HEK293 (cell line): ENCODE measurements around the gene FAM83E.

ENCODE experiments used
- CTCF ChIP-seq: fragments of 450-650 bp; formaldehyde crosslinking; IDR thresholded peaks from 2 replicates; pipeline ENCODE4 v1.5.1; 2016; ENCODE audit warnings: missing biosample characterization, missing genetic modification characterization
- GLIS1 ChIP-seq: fragments of 450-650 bp; formaldehyde crosslinking; IDR thresholded peaks from 2 replicates; pipeline ENCODE4 v1.5.1; 2016; ENCODE audit warnings: missing biosample characterization, missing genetic modification characterization
- RBAK ChIP-seq: fragments of 450-650 bp; formaldehyde crosslinking; IDR thresholded peaks from 2 replicates; pipeline ENCODE4 v1.5.1; 2016; ENCODE audit warnings: missing biosample characterization, missing genetic modification characterization
- REPIN1 ChIP-seq: fragments of 450-650 bp; formaldehyde crosslinking; IDR thresholded peaks from 2 replicates; pipeline ENCODE4 v1.5.1; 2017; ENCODE audit warnings: missing biosample characterization, missing genetic modification characterization, low read depth
- SP7 ChIP-seq: fragments of 450-650 bp; formaldehyde crosslinking; IDR thresholded peaks from 2 replicates; pipeline ENCODE4 v1.5.1; 2016; ENCODE audit warnings: missing biosample characterization, missing genetic modification characterization
- TSHZ1 ChIP-seq: fragments of 450-650 bp; formaldehyde crosslinking; IDR thresholded peaks from 2 replicates; pipeline ENCODE4 v1.5.1; 2016; ENCODE audit warnings: missing biosample characterization, missing genetic modification characterization, borderline replicate concordance
- ZBTB10 ChIP-seq: fragments of 450-650 bp; formaldehyde crosslinking; IDR thresholded peaks from 2 replicates; pipeline ENCODE4 v1.5.1; 2016; ENCODE audit warnings: missing biosample characterization, missing genetic modification characterization
- ZBTB26 ChIP-seq: fragments of 450-650 bp; formaldehyde crosslinking; optimal IDR thresholded peaks from 2 replicates; pipeline ENCODE3; 2016; ENCODE audit warnings: missing biosample characterization, mild to moderate bottlenecking, missing genetic modification characterization
- ZBTB44 ChIP-seq: fragments of 450-650 bp; IDR thresholded peaks from 2 replicates; pipeline ENCODE4 v1.5.1; 2018; ENCODE audit warnings: missing biosample characterization, mild to moderate bottlenecking, missing genetic modification characterization
- ZBTB49 ChIP-seq: fragments of 450-650 bp; formaldehyde crosslinking; IDR thresholded peaks from 2 replicates; pipeline ENCODE4 v1.5.1; 2016; ENCODE audit warnings: missing biosample characterization, missing genetic modification characterization, low read depth
- ZFP3 ChIP-seq: fragments of 450-650 bp; formaldehyde crosslinking; IDR thresholded peaks from 2 replicates; pipeline ENCODE4 v1.5.1; 2016; ENCODE audit warnings: low read depth, missing biosample characterization, missing genetic modification characterization
- ZFP69B ChIP-seq: fragments of 450-650 bp; formaldehyde crosslinking; IDR thresholded peaks from 2 replicates; pipeline ENCODE4 v1.5.1; 2016; ENCODE audit warnings: missing biosample characterization, missing genetic modification characterization
- ZNF121 ChIP-seq: fragments of 450-650 bp; formaldehyde crosslinking; IDR thresholded peaks from 2 replicates; pipeline ENCODE4 v1.5.1; 2016; ENCODE audit warnings: missing biosample characterization, missing genetic modification characterization
- ZNF2 ChIP-seq: fragments of 450-650 bp; formaldehyde crosslinking; IDR thresholded peaks from 2 replicates; pipeline ENCODE4 v1.5.1; 2016; ENCODE audit warnings: missing biosample characterization, missing genetic modification characterization
- ZNF211 ChIP-seq: fragments of 450-650 bp; formaldehyde crosslinking; IDR thresholded peaks from 2 replicates; pipeline ENCODE4 v1.5.1; 2016; ENCODE audit warnings: low read depth, missing biosample characterization, missing genetic modification characterization
- ZNF23 ChIP-seq: fragments of 450-650 bp; formaldehyde crosslinking; IDR thresholded peaks from 2 replicates; pipeline ENCODE4 v1.5.1; 2016; ENCODE audit warnings: missing biosample characterization, missing genetic modification characterization, borderline replicate concordance
- ZNF366 ChIP-seq: fragments of 450-650 bp; formaldehyde crosslinking; conservative IDR thresholded peaks from 2 replicates; pipeline ENCODE4 v1.5.1; 2016; ENCODE audit warnings: missing biosample characterization, missing genetic modification characterization
- ZNF391 ChIP-seq: fragments of 450-650 bp; formaldehyde crosslinking; IDR thresholded peaks from 2 replicates; pipeline ENCODE4 v1.5.1; 2016; ENCODE audit warnings: low read depth, missing biosample characterization, missing genetic modification characterization, borderline replicate concordance
- ZNF416 ChIP-seq: fragments of 450-650 bp; formaldehyde crosslinking; IDR thresholded peaks from 2 replicates; pipeline ENCODE4 v1.5.1; 2016; ENCODE audit warnings: missing biosample characterization, missing genetic modification characterization
- ZNF433 ChIP-seq: fragments of 450-650 bp; formaldehyde crosslinking; IDR thresholded peaks from 2 replicates; pipeline ENCODE4 v1.5.1; 2016; ENCODE audit warnings: missing biosample characterization, missing genetic modification characterization, low read depth
- ZNF501 ChIP-seq: fragments of 450-650 bp; formaldehyde crosslinking; IDR thresholded peaks from 2 replicates; pipeline ENCODE4 v1.5.1; 2016; ENCODE audit warnings: missing biosample characterization, missing genetic modification characterization
- ZNF585B ChIP-seq: fragments of 450-650 bp; formaldehyde crosslinking; IDR thresholded peaks from 2 replicates; pipeline ENCODE4 v1.5.1; 2016; ENCODE audit warnings: missing biosample characterization, missing genetic modification characterization
- ZNF600 ChIP-seq: fragments of 450-650 bp; formaldehyde crosslinking; IDR thresholded peaks from 2 replicates; pipeline ENCODE4 v1.5.1; 2016; ENCODE audit warnings: missing biosample characterization, missing genetic modification characterization
- ZNF670 ChIP-seq: fragments of 450-650 bp; formaldehyde crosslinking; IDR thresholded peaks from 2 replicates; pipeline ENCODE4 v1.5.1; 2016; ENCODE audit warnings: missing biosample characterization, missing genetic modification characterization, low read depth
- ZNF707 ChIP-seq: fragments of 450-650 bp; formaldehyde crosslinking; IDR thresholded peaks from 2 replicates; pipeline ENCODE4 v1.5.1; 2016; ENCODE audit warnings: missing biosample characterization, missing genetic modification characterization

FAM83E gene

GRCh38 chr19:48637948-48638830, 23.3 kb upstream of the FAM83E start (continued):
- TF ChIP-seq ZNF670 (tag by site-specific recombination) = no peak
- TF ChIP-seq ZNF366 (tag by site-specific recombination) = no peak
- no peak for TF ChIP-seq ZFP3 (tag by site-specific recombination)
- TF ChIP-seq ZNF121 = peak; percentile 39; the same call in 1 of the 2 replicates
- peak; percentile 53; the same call in 1 of the 2 replicates for TF ChIP-seq SP7
- TF ChIP-seq RBAK (tag by site-specific recombination) = 0 out of 2 replicates have a peak, but pooled peaks have one; percentile 11
- no peak for TF ChIP-seq ZNF211 (tag by site-specific recombination)
- TF ChIP-seq ZNF2 (tag by site-specific recombination) = peak; percentile 59; the same call in 1 of the 2 replicates
- no peak for TF ChIP-seq ZNF433 (tag by site-specific recombination)
- no peak; the same call in 1 of the 2 replicates for TF ChIP-seq ZBTB10 (tag by site-specific recombination)
- TF ChIP-seq ZNF391 = no peak; the same call in 1 of the 2 replicates
- TF ChIP-seq ZNF707 (tag by site-specific recombination) = no peak
- TF ChIP-seq ZBTB49 (tag by site-specific recombination) = no peak
- TF ChIP-seq ZBTB44 = no peak
- no peak for TF ChIP-seq TSHZ1
- TF ChIP-seq CTCF (tag by site-specific recombination) = no peak; the same call in 1 of the 2 replicates
- TF ChIP-seq GLIS1 (tag by site-specific recombination) = no peak
- TF ChIP-seq ZNF600 (tag by site-specific recombination) = no peak
- TF ChIP-seq ZFP69B (tag by site-specific recombination) = peak; percentile 70; the same call in 1 of the 2 replicates
- peak; percentile 16; the same call in 1 of the 2 replicates for TF ChIP-seq ZNF501 (tag by site-specific recombination)
- no peak for TF ChIP-seq ZBTB26 (tag by site-specific recombination)
- TF ChIP-seq REPIN1 = no peak
- TF ChIP-seq ZNF585B (tag by site-specific recombination) = no peak
- no peak for TF ChIP-seq ZNF23
- TF ChIP-seq ZNF416 (tag by site-specific recombination) = no peak
